GM12878 (cell line): ENCODE measurements around the gene NLGN3. TPM values are rescaled to one million over a fixed set of nuclear protein-coding genes. Genes with fewer than 3 reads are reported as not detected.

ENCODE experiments used
- ATAC-seq: fragments of 200-7000 bp; cut with Tn5 transposase; 3 replicates; pipeline ENCODE4 v1.9.1; 2020; ENCODE audit warnings: mild to moderate bottlenecking, moderate library complexity
- BruUV-seq: library from RNA; stranded (reverse); fragments of 400-500 nt; replicated peaks from 2 replicates; lab custom pipeline; 2021; lab: Mats Ljungman, UMichigan
- CTCF ChIA-PET: fragments of 300-600 bp; sonication (Branson Sonifier 250); formaldehyde crosslinking; extraction: SDS; loops from one replicate; lab custom pipeline; 2021; ENCODE audit warnings: inconsistent platforms; lab: Yijun Ruan, JAX
- POLR2A ChIA-PET: fragments of 350-600 bp; formaldehyde crosslinking; extraction: SDS; loops from one replicate; lab custom pipeline; 2021; ENCODE audit warnings: inconsistent platforms; lab: Charles Lee
- RAD21 ChIA-PET: fragments of 300-600 bp; sonication (Branson Sonifier 250); formaldehyde crosslinking; loops from one replicate; lab custom pipeline; 2023; ENCODE audit warnings: antibody characterized with exemption; ENCODE audit not compliant: unreplicated experiment; lab: Charles Lee
- SMC1A ChIA-PET: fragments of 300-600 bp; sonication (Branson Sonifier 250); formaldehyde crosslinking; loops from one replicate; lab custom pipeline; 2023; ENCODE audit not compliant: unreplicated experiment, uncharacterized antibody; lab: Charles Lee
- DNase-seq: peaks from one replicate; pipeline ENCODE4 v3.0.0-alpha.2; 2011; ENCODE audit warnings: low read depth, low spot score
- FAIRE-seq: peaks from 3 replicates; lab custom pipeline; 2011; peaks lifted over from hg19 to GRCh38; lab: Jason Lieb, UNC
- H2AFZ ChIP-seq: 2 replicates; pipeline ENCODE4 v1.6.0; 2011; ENCODE audit warnings: low read depth, low read length, control low read depth; ENCODE audit not compliant: control insufficient read depth
- H3K27ac ChIP-seq: 2 replicates; pipeline ENCODE4 v1.5.1; 2011; ENCODE audit warnings: control low read depth; ENCODE audit not compliant: control insufficient read depth, insufficient read depth
- H3K27me3 ChIP-seq, 2 experiments: replicated peaks in 1 of 2; 2 replicates each; pipeline versions ENCODE4 v1.6.0 to v1.6.1; 2011; ENCODE audit warnings: low read length in 1 of 2; ENCODE audit not compliant: control insufficient read depth in 2 of 2, insufficient read depth in 2 of 2
- H3K36me3 ChIP-seq, 2 experiments: 2 replicates each; pipeline ENCODE4 v1.5.1; 2011; ENCODE audit warnings: low read length in 1 of 2; ENCODE audit not compliant: control insufficient read depth in 2 of 2, insufficient read depth in 2 of 2
- H3K4me1 ChIP-seq: 2 replicates; pipeline ENCODE4 v1.6.1; 2011; ENCODE audit warnings: mild to moderate bottlenecking, low read length, moderate library complexity, mixed read lengths; ENCODE audit not compliant: control insufficient read depth, insufficient read depth
- H3K4me2 ChIP-seq: 2 replicates; pipeline ENCODE4 v1.6.0; 2011; ENCODE audit warnings: control low read depth; ENCODE audit not compliant: control insufficient read depth, insufficient read depth
- H3K4me3 ChIP-seq: fragments of 200-600 bp; sonication (generic); 2 replicates; pipeline ENCODE4 v1.5.1; 2016
- H3K79me2 ChIP-seq: 2 replicates; pipeline ENCODE4 v1.6.0; 2011; ENCODE audit warnings: low read length; ENCODE audit not compliant: control insufficient read depth, insufficient read depth
- H3K9ac ChIP-seq: 2 replicates; pipeline ENCODE4 v1.8.0; 2011; ENCODE audit warnings: low read length, control low read depth, mixed read lengths; ENCODE audit not compliant: control insufficient read depth, insufficient read depth
- H3K9me3 ChIP-seq: replicated peaks from 3 replicates; pipeline ENCODE4 v1.5.1; 2011; ENCODE audit warnings: mild to moderate bottlenecking, low read length; ENCODE audit not compliant: control insufficient read depth, insufficient read depth
- H4K20me1 ChIP-seq: 2 replicates; pipeline ENCODE4 v1.6.0; 2011; ENCODE audit not compliant: control insufficient read depth, insufficient read depth
- CBX3 ChIP-seq: fragments of 200-600 bp; sonication (generic); IDR thresholded peaks from 2 replicates; pipeline ENCODE4 v1.6.1; 2016; ENCODE audit warnings: low read depth, borderline replicate concordance
- GABPA ChIP-seq: IDR thresholded peaks from 2 replicates; pipeline ENCODE4 v1.6.1; 2014; ENCODE audit warnings: antibody characterized with exemption, low read depth, mild to moderate bottlenecking, inconsistent platforms
- IKZF1 ChIP-seq: fragments of 450-650 bp; conservative IDR thresholded peaks from 2 replicates; pipeline ENCODE4 v1.6.1; 2017; ENCODE audit warnings: antibody characterized with exemption, mild to moderate bottlenecking
- JUND ChIP-seq: IDR thresholded peaks from 2 replicates; pipeline ENCODE4 v1.6.1; 2012; ENCODE audit warnings: low read depth, mild to moderate bottlenecking, low read length, improper control_type of control experiment, moderate library complexity
- MYB ChIP-seq: fragments of 150-350 bp; IDR thresholded peaks from 2 replicates; pipeline ENCODE4 v1.6.1; 2014; ENCODE audit warnings: mild to moderate bottlenecking, low read depth, low read length, borderline replicate concordance
- NBN ChIP-seq: fragments of 450-650 bp; IDR thresholded peaks from 2 replicates; pipeline ENCODE4 v1.6.1; 2016
- NFIC ChIP-seq: IDR thresholded peaks from 2 replicates; pipeline ENCODE4 v1.6.1; 2012; ENCODE audit warnings: low read depth, mild to moderate bottlenecking, inconsistent platforms, low read length, moderate library complexity
- NFYA ChIP-seq: IDR thresholded peaks from 2 replicates; pipeline ENCODE4 v1.6.1; 2011; ENCODE audit warnings: low read depth, mild to moderate bottlenecking, low read length, improper control_type of control experiment, borderline replicate concordance
- NRF1 ChIP-seq: conservative IDR thresholded peaks from 2 replicates; pipeline ENCODE4 v1.6.1; 2011; ENCODE audit warnings: mild to moderate bottlenecking, low read depth, low read length, improper control_type of control experiment
- POLR2A ChIP-seq: IDR thresholded peaks from 2 replicates; pipeline ENCODE4 v1.6.1; 2011; ENCODE audit warnings: low read depth, mild to moderate bottlenecking, low read length
- SIX5 ChIP-seq: IDR thresholded peaks from 2 replicates; pipeline ENCODE4 v1.6.1; 2011; ENCODE audit warnings: mild to moderate bottlenecking, low read depth, low read length, moderate library complexity; ENCODE audit not compliant: severe bottlenecking
- YBX1 ChIP-seq: fragments of 450-650 bp; IDR thresholded peaks from 2 replicates; pipeline ENCODE4 v1.6.1; 2016; ENCODE audit warnings: antibody characterized with exemption
- WGBS: methylation state at CpG from one replicate; pipeline ENCODE4 v1.1.6; 2016; ENCODE audit warnings: low lambda C conversion rate; ENCODE audit not compliant: insufficient replicate concordance, insufficient coverage; ENCODE audit errors: missing lambda C conversion rate; 5-methylcytosine and 5-hydroxymethylcytosine counted together
- in situ Hi-C: fragments of 300-500 bp; cut with MboI; formaldehyde crosslinking; loops from 9 replicates; pipeline ENCODE4 v1.14.3; 2018; ENCODE audit warnings: mixed read lengths
- intact Hi-C: fragments of 100-400 bp; cut with micrococcal nuclease; formaldehyde crosslinking; loops from one replicate; pipeline ENCODE4 v1.14.2; 2022; ENCODE audit not compliant: unreplicated experiment
- polyA plus RNA-seq, 11 experiments: library from polyadenylated mRNA; depleted of rRNA in 4 of 11; unstranded in 6 of 11; stranded (reverse) in 5 of 11; fragments of >200 nt; fragmentation: Nextera tagmentation in 4 of 11; fragmentation: Illumina TruSeq in 1 of 11; extraction: Ambion mirVana in 4 of 11; extraction: Trizol in 1 of 11; gene quantifications; 1 replicate in 1 of 11; 2 replicates in 10 of 11; pipeline versions ENCODE4 v1.2.1 to v1.2.3, GENCODE V29; 2011 to 2016; ENCODE audit warnings: inconsistent platforms in 2 of 11, missing spikeins in 2 of 11, low read depth in 1 of 11
- total RNA-seq, 4 experiments: library from RNA; depleted of rRNA in 3 of 4; stranded (reverse); fragments of >200 nt in 3 of 4; fragmentation: Illumina TruSeq in 1 of 4; extraction: Trizol in 1 of 4; gene quantifications; 2 replicates each; pipeline versions ENCODE4 v1.2.1 to v1.2.3, GENCODE V29; 2013 to 2021
- TF ChIP-seq, protein P1 (sequence below): fragments of 450-650 bp; IDR thresholded peaks from 2 replicates; pipeline ENCODE4 v1.6.1; 2017; ENCODE audit warnings: mild to moderate bottlenecking
- TF ChIP-seq, protein P2 (sequence below): IDR thresholded peaks from 2 replicates; pipeline ENCODE4 v1.6.1; 2012; ENCODE audit warnings: low read depth, low read length, improper control_type of control experiment

The NLGN3 gene
- total and polyA plus RNA-seq, 10 of the 15 experiments (the other 5 are each of a cell fraction or from before 2014, with no cell fraction given): 0.07 to 0.73 (median 0.28) TPM

DNA sequence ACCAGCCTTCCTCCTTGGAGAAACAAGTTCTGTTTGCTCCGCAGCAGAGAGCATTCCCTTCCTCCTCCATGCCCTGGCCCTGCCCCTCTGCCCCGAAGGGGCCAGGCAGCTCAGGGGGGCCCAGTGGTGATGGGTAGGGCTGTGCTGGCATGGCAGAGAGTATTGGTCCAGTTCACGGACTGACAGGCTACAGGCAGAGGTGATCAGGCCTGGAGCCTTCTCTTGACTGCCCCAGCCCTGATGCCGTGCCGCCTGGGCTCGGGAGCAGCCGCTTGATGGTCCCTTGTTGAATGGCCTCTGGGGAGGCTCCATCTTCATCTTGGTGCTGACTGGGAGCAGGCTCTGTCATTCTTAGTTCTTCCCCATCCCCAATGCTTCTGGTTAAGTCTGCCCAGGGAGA, 9.6 kb downstream of the NLGN3 start:
- CTCF ChIA-PET: no interaction called here
- RAD21 ChIA-PET: no interaction called here
- intact Hi-C loops (no loop called here), in situ Hi-C loops (no loop called here)
- Histone ChIP-seq H3K27ac (no peak overlapping the region), H3K4me3 (no peak overlapping the region), H3K36me3 (no peaks in the 10 kb centered on the region), H2AFZ (no peak overlapping the region), H3K9me3 (no peaks in the 10 kb centered on the region), H3K79me2 (no peaks in the 10 kb centered on the region), H3K4me1 (no peaks in the 10 kb centered on the region), H4K20me1 (no peaks in the 10 kb centered on the region), H3K9ac (no peak overlapping the region), H3K4me2 (no peak overlapping the region), H3K27me3 (no peaks in the 10 kb centered on the region)
- 77% methylated on average over 7 of the region's 7 CpGs for WGBS
- TF ChIP-seq NRF1: no peak
- TF ChIP-seq CBX3: no peak
- TF ChIP-seq NFYA: no peak
- no peak for TF ChIP-seq GABPA
- TF ChIP-seq JUND: no peak
- no peak for TF ChIP-seq SIX5
- TF ChIP-seq NBN: no peak
- TF ChIP-seq YBX1: no peak
- no peak for TF ChIP-seq POLR2A
- TF ChIP-seq, protein P1, sequence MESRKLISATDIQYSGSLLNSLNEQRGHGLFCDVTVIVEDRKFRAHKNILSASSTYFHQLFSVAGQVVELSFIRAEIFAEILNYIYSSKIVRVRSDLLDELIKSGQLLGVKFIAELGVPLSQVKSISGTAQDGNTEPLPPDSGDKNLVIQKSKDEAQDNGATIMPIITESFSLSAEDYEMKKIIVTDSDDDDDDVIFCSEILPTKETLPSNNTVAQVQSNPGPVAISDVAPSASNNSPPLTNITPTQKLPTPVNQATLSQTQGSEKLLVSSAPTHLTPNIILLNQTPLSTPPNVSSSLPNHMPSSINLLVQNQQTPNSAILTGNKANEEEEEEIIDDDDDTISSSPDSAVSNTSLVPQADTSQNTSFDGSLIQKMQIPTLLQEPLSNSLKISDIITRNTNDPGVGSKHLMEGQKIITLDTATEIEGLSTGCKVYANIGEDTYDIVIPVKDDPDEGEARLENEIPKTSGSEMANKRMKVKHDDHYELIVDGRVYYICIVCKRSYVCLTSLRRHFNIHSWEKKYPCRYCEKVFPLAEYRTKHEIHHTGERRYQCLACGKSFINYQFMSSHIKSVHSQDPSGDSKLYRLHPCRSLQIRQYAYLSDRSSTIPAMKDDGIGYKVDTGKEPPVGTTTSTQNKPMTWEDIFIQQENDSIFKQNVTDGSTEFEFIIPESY: no peak
- no peak for TF ChIP-seq IKZF1
- TF ChIP-seq, protein P2, sequence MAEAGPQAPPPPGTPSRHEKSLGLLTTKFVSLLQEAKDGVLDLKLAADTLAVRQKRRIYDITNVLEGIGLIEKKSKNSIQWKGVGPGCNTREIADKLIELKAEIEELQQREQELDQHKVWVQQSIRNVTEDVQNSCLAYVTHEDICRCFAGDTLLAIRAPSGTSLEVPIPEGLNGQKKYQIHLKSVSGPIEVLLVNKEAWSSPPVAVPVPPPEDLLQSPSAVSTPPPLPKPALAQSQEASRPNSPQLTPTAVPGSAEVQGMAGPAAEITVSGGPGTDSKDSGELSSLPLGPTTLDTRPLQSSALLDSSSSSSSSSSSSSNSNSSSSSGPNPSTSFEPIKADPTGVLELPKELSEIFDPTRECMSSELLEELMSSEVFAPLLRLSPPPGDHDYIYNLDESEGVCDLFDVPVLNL: no peak
- TF ChIP-seq NFIC: no peak
- TF ChIP-seq MYB: no peak
- DNase-seq (no peak), FAIRE-seq (no peak), ATAC-seq (no peak)
- no TSS peak for BruUV-seq
- SMC1A ChIA-PET: no interaction called here
- POLR2A ChIA-PET: no interaction called here
